ENCODE results near the gene SEL1L2. TPM values are rescaled to one million over a fixed set of nuclear protein-coding genes. Genes with fewer than 3 reads are reported as not detected.

Gene SEL1L2
- polyA plus RNA-seq, 2 of the 4 experiments (the other 2 are of a cell fraction): not detected

- CTCF ChIA-PET: interaction anchor here (1.2 to 1.4 kb wide), 3 partner anchors 9 to 229 kb away, joined by 4 to 6 read pairs (median 4); no protein-coding TSS in a partner anchor
- POLR2A ChIA-PET: no interaction called here
- 42% methylated on average over 5 of the region's 5 CpGs for WGBS (ENCODE audit: missing lambda C conversion rate)
Observed at GRCh38 chr20:13825465-13825864, 164.9 kb downstream of the SEL1L2 start.

GRCh38 chr20:13824459-13824858 is 166.0 kb downstream of the SEL1L2 start:
- Histone ChIP-seq H3K9me3 (peaks cover 4% of the 10 kb centered on the region; the same call in 1 of the 3 replicates), H3K4me2 (no peak overlapping the region), H3K4me3 (no peak overlapping the region), H3K27ac (no peak overlapping the region), H3K4me1 (no peaks in the 10 kb centered on the region)
- ChIA-PET POLR2A (no interaction called here), CTCF (interaction anchor here (0.6 to 1.3 kb wide), 6 partner anchors 9 to 230 kb away, joined by 3 to 5 read pairs (median 4); no protein-coding TSS in a partner anchor)
- TF ChIP-seq ZSCAN20 (CRISPR knock-in tag; IDR thresholded peaks at IDR 0.05) (no peak), EHF (CRISPR knock-in tag; IDR thresholded peaks at IDR 0.05) (no peak)
- WGBS (ENCODE audit: missing lambda C conversion rate): 82% methylated on average over 3 of the region's 3 CpGs
- FAIRE-seq (no peak), DNase-seq (ENCODE audit: low read depth in 1 of 2, low spot score in 1 of 2) (no peak), ATAC-seq (no peak)

More at GRCh38 chr20:13825465-13825864, 164.9 kb downstream of the SEL1L2 start:
- H3K4me1 ChIP-seq: no peaks in the 10 kb centered on the region
- no peak overlapping the region for H3K27ac ChIP-seq
- H3K4me3 ChIP-seq: no peak overlapping the region
- no peak for FAIRE-seq
- ATAC-seq: no peak
- TF ChIP-seq HOXB5 (CRISPR knock-in tag; IDR thresholded peaks at IDR 0.05): no peak
- TF ChIP-seq ZFP36 (IDR thresholded peaks at IDR 0.05; ENCODE audit: borderline replicate concordance, partially characterized antibody): no peak
- no peak for TF ChIP-seq CEBPB (IDR thresholded peaks at IDR 0.05)
- TF ChIP-seq MYC (IDR thresholded peaks at IDR 0.05; ENCODE audit: borderline replicate concordance, low read length): no peak
- TF ChIP-seq ELK1 (IDR thresholded peaks at IDR 0.05; ENCODE audit: low read depth, low read length): no peak
- no peak for TF ChIP-seq EHF (CRISPR knock-in tag; IDR thresholded peaks at IDR 0.05)
- TF ChIP-seq RARB (CRISPR knock-in tag; IDR thresholded peaks at IDR 0.05): no peak
- no peak for TF ChIP-seq CHD4 (IDR thresholded peaks at IDR 0.05; ENCODE audit: borderline replicate concordance)
- no peak for TF ChIP-seq POLR2A (IDR thresholded peaks at IDR 0.05; ENCODE audit: low read length)
- TF ChIP-seq KDM1A (IDR thresholded peaks at IDR 0.05; ENCODE audit: low read depth): no peak
- TF ChIP-seq, protein P1, sequence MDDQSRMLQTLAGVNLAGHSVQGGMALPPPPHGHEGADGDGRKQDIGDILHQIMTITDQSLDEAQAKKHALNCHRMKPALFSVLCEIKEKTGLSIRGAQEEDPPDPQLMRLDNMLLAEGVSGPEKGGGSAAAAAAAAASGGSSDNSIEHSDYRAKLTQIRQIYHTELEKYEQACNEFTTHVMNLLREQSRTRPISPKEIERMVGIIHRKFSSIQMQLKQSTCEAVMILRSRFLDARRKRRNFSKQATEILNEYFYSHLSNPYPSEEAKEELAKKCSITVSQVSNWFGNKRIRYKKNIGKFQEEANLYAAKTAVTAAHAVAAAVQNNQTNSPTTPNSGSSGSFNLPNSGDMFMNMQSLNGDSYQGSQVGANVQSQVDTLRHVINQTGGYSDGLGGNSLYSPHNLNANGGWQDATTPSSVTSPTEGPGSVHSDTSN (IDR thresholded peaks at IDR 0.05): no peak
- no peak for TF ChIP-seq MAZ (IDR thresholded peaks at IDR 0.05; ENCODE audit: borderline replicate concordance, low read depth, low read length)
- no peak for TF ChIP-seq EP300 (IDR thresholded peaks at IDR 0.05)
- no peak for TF ChIP-seq CHD2 (IDR thresholded peaks at IDR 0.05; ENCODE audit: low read length, partially characterized antibody)
- TF ChIP-seq POLR2AphosphoS2 (conservative IDR thresholded peaks at IDR 0.05; ENCODE audit: low read length): no peak
- no peak for TF ChIP-seq HES2 (IDR thresholded peaks at IDR 0.05)
- TF ChIP-seq ESRRA (IDR thresholded peaks at IDR 0.05; ENCODE audit: borderline replicate concordance, low read length): no peak
- no peak for TF ChIP-seq SMC3 (IDR thresholded peaks at IDR 0.05)
- H3K4me2 ChIP-seq: no peak overlapping the region
- H3K9me3 ChIP-seq: peaks cover 4% of the 10 kb centered on the region; the same call in 1 of the 3 replicates
- DNase-seq (ENCODE audit: low read depth in 1 of 2, low spot score in 1 of 2): no peak

DNA sequence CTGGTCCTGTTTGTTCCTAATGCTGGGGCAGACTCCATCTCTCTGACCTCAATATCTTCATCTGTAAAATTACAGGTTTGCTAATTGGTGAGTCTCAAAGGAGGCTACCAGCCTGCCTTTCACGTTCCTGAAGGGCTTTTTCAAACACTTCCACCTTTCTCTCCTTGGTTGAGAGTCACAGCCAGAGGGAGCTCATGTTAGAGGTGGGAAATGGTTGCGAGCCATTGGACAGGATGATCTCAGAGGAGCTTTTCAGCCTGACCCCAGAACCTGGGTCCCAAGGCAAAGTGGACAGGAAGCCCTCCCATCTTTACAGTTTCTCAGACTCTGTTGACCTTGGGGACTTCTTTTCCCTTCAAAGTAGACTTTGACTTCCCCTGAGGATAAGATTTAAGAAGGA is 168.0 kb downstream of the SEL1L2 start:
- no peak for DNase-seq (ENCODE audit: low read depth in 1 of 2, low spot score in 1 of 2)
- ATAC-seq: peak in 1 of 2 experiments; percentile 14; a peak in 2 of 6 replicates
- Histone ChIP-seq H3K4me2 (no peak overlapping the region), H3K4me1 (no peaks in the 10 kb centered on the region), H3K9me3 (peaks cover 4% of the 10 kb centered on the region; the same call in 1 of the 3 replicates), H3K27ac (no peak overlapping the region), H3K4me3 (no peak overlapping the region)
- TF ChIP-seq ZNF302 (CRISPR knock-in tag; IDR thresholded peaks at IDR 0.05) (no peak), FOSB (CRISPR knock-in tag; IDR thresholded peaks at IDR 0.05) (no peak), MYC (IDR thresholded peaks at IDR 0.05; ENCODE audit: borderline replicate concordance, low read length) (no peak), ESRRA (IDR thresholded peaks at IDR 0.05; ENCODE audit: borderline replicate concordance, low read length) (no peak), RARB (CRISPR knock-in tag; IDR thresholded peaks at IDR 0.05) (no peak), HEYL (CRISPR knock-in tag; IDR thresholded peaks at IDR 0.05) (no peak), HDAC2 (IDR thresholded peaks at IDR 0.05) (no peak), ZSCAN20 (CRISPR knock-in tag; IDR thresholded peaks at IDR 0.05) (no peak), EHMT2 (IDR thresholded peaks at IDR 0.05; ENCODE audit: low read depth) (no peak), ZFP36 (IDR thresholded peaks at IDR 0.05; ENCODE audit: borderline replicate concordance, partially characterized antibody) (no peak), TP53 (CRISPR knock-in tag; IDR thresholded peaks at IDR 0.05) (no peak), CHD2 (IDR thresholded peaks at IDR 0.05; ENCODE audit: low read length, partially characterized antibody) (no peak), KDM5A (IDR thresholded peaks at IDR 0.05) (no peak)
- no peak for FAIRE-seq
- 69% methylated on average over 2 of the region's 2 CpGs for WGBS (ENCODE audit: missing lambda C conversion rate)
- POLR2A ChIA-PET: no interaction called here
- CTCF ChIA-PET: interaction anchor here (1.4 kb wide), 1 partner anchor 16 kb away, joined by 4 read pairs; no protein-coding TSS in a partner anchor
